Measurements from ENCODE around the gene CD300H. TPM values are rescaled to one million over a fixed set of nuclear protein-coding genes. Genes with fewer than 3 reads are reported as not detected.
A peak's percentile ranks its signal among the peaks of the same experiment; 100 is the strongest.

CD300H gene
- total and polyA plus RNA-seq, 11 donors: 0.30 to 1.5 (median 0.69) TPM; not detected in 7

DNA sequence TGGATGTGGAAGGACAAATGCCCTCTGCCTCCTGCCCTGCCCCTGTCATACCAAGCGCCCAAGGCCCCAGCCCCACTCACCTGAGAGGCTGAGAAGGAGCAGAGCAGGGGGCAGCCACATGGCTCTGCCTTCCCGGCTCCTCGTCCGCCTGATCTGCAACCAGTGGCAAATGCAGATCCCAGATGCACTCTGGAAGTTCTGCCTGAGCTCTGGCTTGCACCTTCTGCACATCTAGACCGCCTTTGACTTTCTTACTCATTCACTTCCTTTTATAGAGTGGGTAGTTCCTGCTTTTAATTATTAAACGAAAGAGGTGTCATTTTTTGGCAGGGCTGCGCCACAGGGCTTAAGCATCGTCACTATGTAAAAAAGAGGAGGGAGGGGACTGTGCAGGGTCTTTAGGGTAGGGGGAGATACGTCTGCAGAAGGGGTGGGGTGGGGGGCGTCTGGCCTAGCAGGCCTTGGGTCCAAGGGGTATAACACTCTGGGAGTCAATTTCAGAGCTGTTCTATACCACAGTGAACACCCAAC, 36.0 kb downstream of the CD300H start, which contains the start of gene CD300LB:
TSS of gene CD300LB (minus strand) at position 245 of the 531 bp plus-strand sequence. CDS start at position 120, 125 bp downstream.
- intact Hi-C loops (cut with DNase I): no loop called here
- Histone ChIP-seq H3K9me3 (peaks cover 0 to 9% (median 0%) of the 10 kb centered on the region in 12 donors), H3K4me1 (peaks cover 0 to 32% (median 0%) of the 10 kb centered on the region in 12 donors), H3K27ac (peak within 1 kb of the TSS in 1 of 12 donors; percentile 80), H3K36me3 (no peaks in the 10 kb centered on the region), H3K27me3 (peaks cover 0 to 15% (median 0%) of the 10 kb centered on the region in 9 donors), H3K4me3 (peak within 1 kb of the TSS in 1 of 12 donors; percentile 47)
- peak in 2 of 5 donors; percentile 3 to 11 for DNase-seq
- 65 to 70% (median 67%) methylated on average over 10 of the region's 10 CpGs for WGBS, 4 donors
- TF ChIP-seq POLR2A (IDR thresholded peaks at IDR 0.05): no peak
- TF ChIP-seq, protein P1, sequence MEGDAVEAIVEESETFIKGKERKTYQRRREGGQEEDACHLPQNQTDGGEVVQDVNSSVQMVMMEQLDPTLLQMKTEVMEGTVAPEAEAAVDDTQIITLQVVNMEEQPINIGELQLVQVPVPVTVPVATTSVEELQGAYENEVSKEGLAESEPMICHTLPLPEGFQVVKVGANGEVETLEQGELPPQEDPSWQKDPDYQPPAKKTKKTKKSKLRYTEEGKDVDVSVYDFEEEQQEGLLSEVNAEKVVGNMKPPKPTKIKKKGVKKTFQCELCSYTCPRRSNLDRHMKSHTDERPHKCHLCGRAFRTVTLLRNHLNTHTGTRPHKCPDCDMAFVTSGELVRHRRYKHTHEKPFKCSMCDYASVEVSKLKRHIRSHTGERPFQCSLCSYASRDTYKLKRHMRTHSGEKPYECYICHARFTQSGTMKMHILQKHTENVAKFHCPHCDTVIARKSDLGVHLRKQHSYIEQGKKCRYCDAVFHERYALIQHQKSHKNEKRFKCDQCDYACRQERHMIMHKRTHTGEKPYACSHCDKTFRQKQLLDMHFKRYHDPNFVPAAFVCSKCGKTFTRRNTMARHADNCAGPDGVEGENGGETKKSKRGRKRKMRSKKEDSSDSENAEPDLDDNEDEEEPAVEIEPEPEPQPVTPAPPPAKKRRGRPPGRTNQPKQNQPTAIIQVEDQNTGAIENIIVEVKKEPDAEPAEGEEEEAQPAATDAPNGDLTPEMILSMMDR (IDR thresholded peaks at IDR 0.05): no peak
- ATAC-seq: peak in 1 of 4 donors; percentile 12

DNA sequence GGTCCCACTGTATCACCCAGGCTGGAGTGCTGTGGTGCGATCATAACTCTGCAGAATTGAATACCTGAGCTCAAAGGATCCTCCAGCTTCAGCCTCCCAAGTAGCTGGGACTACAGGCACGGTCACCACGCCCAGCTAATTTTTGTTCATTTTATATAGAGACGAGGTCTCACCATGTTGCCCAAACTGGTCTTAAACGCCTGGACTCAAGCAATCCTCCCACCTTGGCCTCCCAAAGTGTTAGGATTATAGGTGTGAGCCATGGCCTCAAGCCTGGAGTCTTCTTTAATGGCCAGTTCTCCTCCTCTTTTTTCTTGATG, 36.5 kb downstream of the CD300H start:
- peak overlapping the region in 1 of 12 donors; percentile 67 for H3K27ac ChIP-seq
- peak in 1 of 5 donors; percentile 2 for DNase-seq
- 59 to 76% (median 70%) methylated on average over 5 of the region's 5 CpGs for WGBS, 4 donors
- H3K9me3 ChIP-seq: peaks cover 0 to 8% (median 0%) of the 10 kb centered on the region in 12 donors
- ATAC-seq: no peak
- TF ChIP-seq POLR2A (IDR thresholded peaks at IDR 0.05): no peak
- intact Hi-C loops (cut with DNase I): no loop called here
- peak overlapping the region in 1 of 12 donors; percentile 33 for H3K4me3 ChIP-seq
- peaks cover 0 to 15% (median 0%) of the 10 kb centered on the region in 9 donors for H3K27me3 ChIP-seq
- H3K36me3 ChIP-seq: no peaks in the 10 kb centered on the region
- H3K4me1 ChIP-seq: peaks cover 0 to 32% (median 0%) of the 10 kb centered on the region in 12 donors

DNA sequence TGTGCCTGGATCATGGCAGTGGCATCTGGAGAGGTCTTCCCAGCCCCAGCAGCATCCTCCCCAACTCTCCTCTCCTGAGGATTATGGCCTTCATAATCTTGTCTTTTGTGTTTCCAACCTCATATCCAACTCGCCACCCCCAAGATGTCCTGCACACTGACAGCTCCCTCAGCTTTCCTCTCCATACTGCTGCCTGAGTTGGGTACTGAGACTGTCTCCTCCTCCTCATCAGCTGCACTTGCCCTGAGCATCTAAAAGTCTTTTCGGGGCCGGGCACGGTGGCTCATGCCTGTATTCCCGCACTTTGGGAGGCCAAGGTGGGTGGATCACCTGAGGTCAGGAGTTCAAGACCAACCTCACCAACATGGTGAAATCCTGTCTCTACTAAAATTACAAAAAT, 38.1 kb downstream of the CD300H start:
- intact Hi-C loops (cut with DNase I): no loop called here
- 76 to 80% (median 79%) methylated on average over 5 of the region's 5 CpGs for WGBS, 4 donors

DNA sequence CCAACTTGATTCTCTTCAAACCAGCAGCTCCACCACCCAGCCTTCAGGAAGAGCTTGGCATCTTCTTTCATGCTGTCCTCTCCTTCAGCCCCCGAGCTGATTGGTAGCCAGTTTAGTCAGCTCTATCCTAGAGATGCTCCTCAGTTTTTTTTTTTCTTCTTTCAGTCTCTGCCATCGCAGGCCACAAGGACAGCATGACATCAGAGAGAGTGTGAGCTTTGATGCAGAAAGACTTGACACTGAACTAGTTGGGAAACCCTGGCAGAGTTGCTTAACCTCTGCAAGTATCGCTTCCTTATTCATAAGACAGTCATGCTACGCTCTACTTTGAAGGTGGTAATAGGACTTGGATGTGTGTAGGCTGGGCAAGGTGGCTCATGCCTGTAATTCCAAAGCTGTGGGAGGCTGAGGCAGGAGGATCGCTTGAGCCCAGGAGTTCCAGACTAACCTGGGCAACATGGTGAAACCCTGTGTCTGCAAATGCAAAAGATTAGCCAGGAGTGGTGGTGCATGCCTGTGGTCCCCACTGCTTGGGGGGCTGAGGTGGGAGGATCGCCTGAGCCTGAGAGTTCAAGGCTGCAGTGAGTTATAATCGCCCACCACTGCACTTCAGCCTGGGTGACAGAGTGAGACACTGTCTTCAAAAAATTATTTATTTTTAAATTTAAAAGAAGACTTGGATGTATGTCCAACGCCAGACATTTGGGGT, 38.7 kb downstream of the CD300H start:
- no peak overlapping the region for H3K4me3 ChIP-seq
- WGBS, 4 donors: 78 to 81% (median 78%) methylated on average over 8 of the region's 8 CpGs
- ATAC-seq (peak; percentile 12 to 72 (median 58)), DNase-seq (peak in 2 of 5 donors; percentile 28 to 43)
- no peaks in the 10 kb centered on the region for H3K36me3 ChIP-seq
- H3K27me3 ChIP-seq: peaks cover 0 to 7% (median 0%) of the 10 kb centered on the region in 9 donors
- H3K27ac ChIP-seq: peak overlapping the region in 1 of 12 donors; percentile 71
- intact Hi-C loops (cut with DNase I): no loop called here
- peaks cover 0 to 32% (median 0%) of the 10 kb centered on the region in 12 donors for H3K4me1 ChIP-seq
- H3K9me3 ChIP-seq: no peaks in the 10 kb centered on the region
- TF ChIP-seq, protein P1 (IDR thresholded peaks at IDR 0.05): no peak
- TF ChIP-seq POLR2A (IDR thresholded peaks at IDR 0.05): no peak

More for the DNA sequence above, 38.1 kb downstream of the CD300H start:
- TF ChIP-seq, protein P1 (IDR thresholded peaks at IDR 0.05): no peak
- TF ChIP-seq POLR2A (IDR thresholded peaks at IDR 0.05): no peak
- H3K9me3 ChIP-seq: no peaks in the 10 kb centered on the region
- H3K36me3 ChIP-seq: no peaks in the 10 kb centered on the region
- DNase-seq: no peak
- H3K27me3 ChIP-seq: peaks cover 0 to 7% (median 0%) of the 10 kb centered on the region in 9 donors
- H3K4me3 ChIP-seq: no peak overlapping the region
- peaks cover 0 to 32% (median 0%) of the 10 kb centered on the region in 12 donors for H3K4me1 ChIP-seq
- ATAC-seq: no peak
- peak overlapping the region in 1 of 12 donors; percentile 71 for H3K27ac ChIP-seq
